ENCODE results near the gene RMRP.
"Not testable (repeated sequence)": the region's sequence is repeated elsewhere in the genome, so short reads cannot be mapped to it uniquely, and the experiment has no call there.

GRCh38 chr9:35639225-35639624 is 18.6 kb downstream of the RMRP start:
- not testable (repeated sequence) for TF ChIP-seq CTCF (IDR thresholded peaks at IDR 0.05; ENCODE audit: insufficient read depth, low read length, poor library complexity, severe bottlenecking); EZH2phosphoT487 (conservative IDR thresholded peaks at IDR 0.05; ENCODE audit: low read length)

Data from SU-DHL-6 (cell line).